Measurements from ENCODE around the gene FBP2. TPM values are rescaled to one million over a fixed set of nuclear protein-coding genes. Genes with fewer than 3 reads are reported as not detected.
"Not testable (repeated sequence)": the region's sequence is repeated elsewhere in the genome, so short reads cannot be mapped to it uniquely, and the experiment has no call there.

FBP2 gene
- total and polyA plus RNA-seq, 12 donors: 0.15 to 4.6 (median 0.37) TPM; not detected in 1

- 89 to 97% (median 91%) methylated on average over 24 to 29 of the region's 29 CpGs for WGBS, 4 donors
- no peak for DNase-seq
- Histone ChIP-seq H3K36me3 (replicated peaks in 1 of 2) (no peaks in the 10 kb centered on the region), H3K4me3 (no peak overlapping the region), H3K27me3 (no peaks in the 10 kb centered on the region), H3K4me1 (replicated peaks in 1 of 2) (no peaks in the 10 kb centered on the region), H3K9me3 (replicated peaks in 1 of 3) (no peaks in the 10 kb centered on the region), H3K27ac (no peak overlapping the region)
- TF ChIP-seq CTCF (IDR thresholded peaks at IDR 0.05): no peak
- TF ChIP-seq POLR2A (IDR thresholded peaks at IDR 0.05): no peak
- intact Hi-C loops (cut with DNase I): loop anchor here in 1 of 2 donors (5.0 kb wide), 1 partner anchor 49 kb away; no protein-coding TSS in a partner anchor
Observed at GRCh38 chr9:94553029-94553938, 40.3 kb downstream of the FBP2 start.

GRCh38 chr9:94545940-94546339, 47.7 kb downstream of the FBP2 start:
- no peaks in the 10 kb centered on the region for H3K9me3 ChIP-seq (replicated peaks in 1 of 3)
- H3K27ac ChIP-seq: no peak overlapping the region
- DNase-seq: no peak
- intact Hi-C loops (cut with DNase I): no loop called here
- no peaks in the 10 kb centered on the region for H3K27me3 ChIP-seq
- TF ChIP-seq CTCF (IDR thresholded peaks at IDR 0.05) (no peak), POLR2A (IDR thresholded peaks at IDR 0.05) (no peak)
- 60 to 80% (median 67%) methylated on average over 1 of the region's 1 CpG for WGBS, 4 donors
- no peaks in the 10 kb centered on the region for H3K36me3 ChIP-seq (replicated peaks in 1 of 2)
- no peaks in the 10 kb centered on the region for H3K4me1 ChIP-seq (replicated peaks in 1 of 2)
- no peak overlapping the region for H3K4me3 ChIP-seq

- H3K27ac ChIP-seq; H3K9me3 ChIP-seq (replicated peaks in 1 of 3); intact Hi-C loops (cut with DNase I); H3K36me3 ChIP-seq (replicated peaks in 1 of 2); H3K27me3 ChIP-seq; H3K4me1 ChIP-seq (replicated peaks in 1 of 2); DNase-seq; H3K4me3 ChIP-seq: not testable (repeated sequence)
- WGBS, 4 donors: 83 to 96% (median 86%) methylated on average over 3 to 5 of the region's 5 CpGs
Observed at GRCh38 chr9:94544335-94544734, 49.3 kb downstream of the FBP2 start.

GRCh38 chr9:94538908-94539307, 54.7 kb downstream of the FBP2 start:
- Histone ChIP-seq H3K4me1 (replicated peaks in 1 of 2) (no peaks in the 10 kb centered on the region), H3K9me3 (replicated peaks in 1 of 3) (no peaks in the 10 kb centered on the region), H3K4me3 (no peak overlapping the region), H3K27ac (no peak overlapping the region), H3K27me3 (no peaks in the 10 kb centered on the region), H3K36me3 (replicated peaks in 1 of 2) (no peaks in the 10 kb centered on the region)
- intact Hi-C loops (cut with DNase I): no loop called here
- no peak for DNase-seq
- 92 to 97% (median 94%) methylated on average over 4 of the region's 4 CpGs for WGBS, 4 donors
- no peak for TF ChIP-seq POLR2A (IDR thresholded peaks at IDR 0.05)
- TF ChIP-seq CTCF (IDR thresholded peaks at IDR 0.05): no peak

GRCh38 chr9:94534901-94535300, 58.7 kb downstream of the FBP2 start:
- H3K4me1 ChIP-seq (replicated peaks in 1 of 2): no peaks in the 10 kb centered on the region
- H3K27ac ChIP-seq: no peak overlapping the region
- H3K36me3 ChIP-seq (replicated peaks in 1 of 2): no peaks in the 10 kb centered on the region
- no peaks in the 10 kb centered on the region for H3K9me3 ChIP-seq (replicated peaks in 1 of 3)
- no peaks in the 10 kb centered on the region for H3K27me3 ChIP-seq
- intact Hi-C loops (cut with DNase I): no loop called here
- TF ChIP-seq CTCF (IDR thresholded peaks at IDR 0.05): no peak
- no peak for TF ChIP-seq POLR2A (IDR thresholded peaks at IDR 0.05)
- DNase-seq: no peak
- 81 to 91% (median 84%) methylated on average over 4 of the region's 4 CpGs for WGBS, 4 donors
- no peak overlapping the region for H3K4me3 ChIP-seq

All from adrenal gland (tissue), 12 donors.